GM10248 (cell line): ENCODE results near the gene NOX3.

Experiments
- CTCF ChIA-PET: fragments of 300-600 bp; sonication (Branson Sonifier 250); formaldehyde crosslinking; extraction: SDS; loops from one replicate; lab custom pipeline; 2021; ENCODE audit warnings: antibody characterized with exemption; lab: Yijun Ruan, JAX
- POLR2A ChIA-PET: fragments of 350-650 bp; sonication (Branson Sonifier 250); formaldehyde crosslinking; extraction: SDS; loops from one replicate; lab custom pipeline; 2020; ENCODE audit warnings: antibody characterized with exemption; lab: Yijun Ruan, JAX
- DNase-seq: peaks from one replicate; pipeline ENCODE4 v3.0.0; 2012; ENCODE audit errors: extremely low spot score
- CTCF ChIP-seq: IDR thresholded peaks from 2 replicates; pipeline ENCODE4 v1.5.1; 2012; ENCODE audit warnings: mild to moderate bottlenecking, low read depth; ENCODE audit errors: extremely low read depth, missing control alignments, control extremely low read depth

The NOX3 gene

DNA sequence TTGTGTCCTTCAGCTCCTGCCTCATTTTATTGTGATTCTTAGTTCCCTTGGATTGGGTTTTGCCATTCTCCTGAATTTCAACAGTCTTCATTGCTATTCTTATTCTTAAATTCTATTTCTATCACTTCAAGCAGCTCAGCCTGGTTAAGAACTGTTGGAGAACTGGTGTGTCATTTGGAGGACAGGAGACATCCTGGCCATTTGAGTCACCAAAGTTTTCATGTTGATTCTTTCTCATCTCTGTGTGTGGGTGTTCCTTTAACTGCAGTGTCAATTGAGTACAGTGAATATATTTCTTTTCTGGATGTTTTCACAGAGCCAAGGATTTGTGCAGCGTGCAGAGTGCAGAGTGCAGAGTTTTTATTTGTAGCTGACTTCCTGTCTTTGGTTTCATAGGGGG, 107.8 kb downstream of the NOX3 start:
- CTCF ChIA-PET, result interaction anchor here (1.0 to 1.5 kb wide), 3 partner anchors 9 to 20 kb away, joined by 3 to 5 read pairs (median 4); no protein-coding TSS in a partner anchor
- POLR2A ChIA-PET, result no interaction called here
- no peak for DNase-seq
- no peak for TF ChIP-seq CTCF

- no peak for DNase-seq
- POLR2A ChIA-PET, result no interaction called here
- no peak for TF ChIP-seq CTCF
- CTCF ChIA-PET, result interaction anchor here (1.0 to 1.5 kb wide), 3 partner anchors 8 to 20 kb away, joined by 3 to 5 read pairs (median 4); no protein-coding TSS in a partner anchor
Measured at GRCh38 chr6:155346957-155347356, 108.7 kb downstream of the NOX3 start.
